ENCODE results near the gene RANBP3. TPM values are rescaled to one million over a fixed set of nuclear protein-coding genes. Genes with fewer than 3 reads are reported as not detected.

Gene RANBP3
- total and polyA plus RNA-seq, 2 of the 8 experiments (the other 6 are each of a cell fraction or from before 2014, with no cell fraction given) = 95.4 to 122 TPM

- ChIA-PET CTCF (ENCODE audit: partially characterized antibody) (interaction anchor here (1.1 kb wide), 1 partner anchor 118 kb away, joined by 3 read pairs; no protein-coding TSS in a partner anchor), POLR2A (ENCODE audit: partially characterized antibody) (no interaction called here)
- no peak overlapping the region for H3K14ac ChIP-seq (ENCODE audit: insufficient read length)
- TF ChIP-seq EGR1 (IDR thresholded peaks at IDR 0.05; ENCODE audit: borderline replicate concordance, low read depth, low read length) (no peak), CHD2 (IDR thresholded peaks at IDR 0.05; ENCODE audit: low read length) (no peak), HDAC2 (IDR thresholded peaks at IDR 0.05; ENCODE audit: borderline replicate concordance in 1 of 2, low read depth in 2 of 2, low read length in 2 of 2) (no peak), BCL11A (IDR thresholded peaks at IDR 0.05; ENCODE audit: low read depth in 2 of 2, low read length in 2 of 2) (no peak), RAD21 (IDR thresholded peaks at IDR 0.05 in 1 of 2, conservative IDR thresholded peaks at IDR 0.05 in 1 of 2; ENCODE audit: low read depth in 2 of 2, low read length in 2 of 2) (no peak), HDAC6 (IDR thresholded peaks at IDR 0.05; ENCODE audit: low read depth, low read length) (no peak), MAFK (IDR thresholded peaks at IDR 0.05; ENCODE audit: low read depth, low read length) (no peak), ATF3 (IDR thresholded peaks at IDR 0.05; ENCODE audit: insufficient read depth, low read depth, low read length) (no peak), TCF12 (IDR thresholded peaks at IDR 0.05; ENCODE audit: low read depth, low read length) (no peak), SP4 (IDR thresholded peaks at IDR 0.05; ENCODE audit: low read length) (no peak), SUZ12 (IDR thresholded peaks at IDR 0.05; ENCODE audit: low read length) (no peak), SAP30 (IDR thresholded peaks at IDR 0.05; ENCODE audit: insufficient read depth, insufficient replicate concordance, low read length) (no peak)
These were observed 56.3 kb downstream of the RANBP3 start for GRCh38 chr19:5921516-5922160.

More at GRCh38 chr19:5921516-5922160, 56.3 kb downstream of the RANBP3 start:
- H2AK5ac ChIP-seq (ENCODE audit: low read depth, low read length) = no peak overlapping the region
- no peak for FAIRE-seq
- H3K56ac ChIP-seq (replicated peaks; ENCODE audit: insufficient read length, low read depth, low read length) = no peak overlapping the region
- no peaks in the 10 kb centered on the region for H3K79me1 ChIP-seq (ENCODE audit: low read depth, low read length)
- no peaks in the 10 kb centered on the region for H3K4me1 ChIP-seq (replicated peaks in 1 of 4; ENCODE audit: control insufficient read depth in 3 of 4, insufficient read depth in 4 of 4, low read length in 3 of 4)
- H3K27me3 ChIP-seq (replicated peaks in 1 of 4; ENCODE audit: control insufficient read depth in 3 of 4, extremely low read depth in 1 of 4, insufficient read depth in 3 of 4, low read length in 3 of 4) = no peaks in the 10 kb centered on the region
- H4K20me1 ChIP-seq (replicated peaks in 1 of 2; ENCODE audit: control insufficient read depth in 1 of 2, insufficient read depth in 2 of 2, low read length in 2 of 2) = peaks cover 0 to 19% of the 10 kb centered on the region in 2 experiments
- H3K4me2 ChIP-seq (ENCODE audit: insufficient read depth in 1 of 2, low read depth in 2 of 2, low read length in 2 of 2) = no peak overlapping the region
- H2BK15ac ChIP-seq (ENCODE audit: low read length) = no peak overlapping the region
- H2BK5ac ChIP-seq (ENCODE audit: low read depth, low read length) = no peak overlapping the region
- no peaks in the 10 kb centered on the region for H3K23me2 ChIP-seq (ENCODE audit: low read depth, low read length)
- H4K91ac ChIP-seq (replicated peaks; ENCODE audit: insufficient read length, low read length) = no peak overlapping the region
- no peak overlapping the region for H2BK12ac ChIP-seq (ENCODE audit: low read depth, low read length)
- WGBS, 2 experiments (ENCODE audit: extremely low coverage in 1 of 2, insufficient coverage in 1 of 2, insufficient read length in 1 of 2, insufficient replicate concordance in 2 of 2, low coverage in 1 of 2, low lambda C conversion rate in 2 of 2, missing lambda C conversion rate in 1 of 2) = 91% methylated on average over 19 of the region's 21 CpGs; no CpG with 5 or more reads in 1 of the 2 experiments
- no peak overlapping the region for H4K8ac ChIP-seq (ENCODE audit: extremely low read depth, insufficient read depth, low read length)
- H2AFZ ChIP-seq (ENCODE audit: low read length) = no peak overlapping the region
- no peak overlapping the region for H3K4me3 ChIP-seq (ENCODE audit: extremely low read depth in 1 of 4, insufficient read depth in 2 of 4, low read depth in 3 of 4, low read length in 4 of 4)
- no peak overlapping the region for H3K27ac ChIP-seq (ENCODE audit: low read depth, low read length)
- H3K9me3 ChIP-seq (ENCODE audit: insufficient read depth in 2 of 2, low read depth in 1 of 2, low read length in 1 of 2) = no peaks in the 10 kb centered on the region
- DNase-seq (ENCODE audit: low read depth in 1 of 2, low spot score in 2 of 2) = no peak
- H3K36me3 ChIP-seq (ENCODE audit: control insufficient read depth in 2 of 4, insufficient read depth in 4 of 4, low read length in 3 of 4) = peaks cover 13 to 58% (median 45%) of the 10 kb centered on the region in 4 experiments
- no peak overlapping the region for H3K4ac ChIP-seq (replicated peaks; ENCODE audit: insufficient read length, low read depth, low read length)
- no peak overlapping the region for H3K9ac ChIP-seq (replicated peaks in 1 of 4; ENCODE audit: extremely low read depth in 1 of 4, low read depth in 3 of 4, low read length in 3 of 4)
- H2BK20ac ChIP-seq (ENCODE audit: low read length) = no peak overlapping the region
- no peak overlapping the region for H3K18ac ChIP-seq (ENCODE audit: extremely low read depth, low read length)
- H2BK120ac ChIP-seq (replicated peaks; ENCODE audit: low read depth, low read length) = no peak overlapping the region
- no peaks in the 10 kb centered on the region for H3K79me2 ChIP-seq (ENCODE audit: control insufficient read depth in 1 of 2, insufficient read depth in 2 of 2, low read length in 2 of 2)
- no peak overlapping the region for H4K5ac ChIP-seq (ENCODE audit: insufficient read length, low read depth, low read length)
- H3K23ac ChIP-seq (ENCODE audit: insufficient read length) = no peak overlapping the region

All from H1 (cell line).